IMR-90 (cell line): Measurements from ENCODE around the gene PCCA. TPM values are rescaled to one million over a fixed set of nuclear protein-coding genes. Genes with fewer than 3 reads are reported as not detected.

Source experiments
- ATAC-seq: fragments of 200-7000 bp; cut with Tn5 transposase; 2 replicates; pipeline ENCODE4 v1.9.1; 2020; ENCODE audit warnings: low read depth, mild to moderate bottlenecking, moderate library complexity
- BruUV-seq: library from RNA; stranded (reverse); fragments of 400-500 nt; replicated peaks from 2 replicates; lab custom pipeline; 2021; lab: Mats Ljungman, UMichigan
- CTCF ChIA-PET: fragments of 300-600 bp; formaldehyde crosslinking; extraction: SDS; loops from one replicate; lab custom pipeline; 2021; ENCODE audit warnings: antibody characterized with exemption; lab: Yijun Ruan, JAX
- POLR2A ChIA-PET: fragments of 300-600 bp; sonication (Branson Sonifier 250); formaldehyde crosslinking; loops from one replicate; lab custom pipeline; 2022; ENCODE audit warnings: antibody characterized with exemption; ENCODE audit not compliant: unreplicated experiment; lab: Charles Lee
- DNase-seq: peaks from one replicate; pipeline ENCODE4 v3.0.0; 2013
- H2AFZ ChIP-seq: replicated peaks from 2 replicates; pipeline ENCODE3; 2013; ENCODE audit warnings: low read length, mild to moderate bottlenecking; ENCODE audit not compliant: poor library complexity
- H2AK5ac ChIP-seq: 2 replicates; pipeline ENCODE4 v1.6.1; 2013; ENCODE audit warnings: low read depth, low read length, inconsistent platforms
- H2AK9ac ChIP-seq: replicated peaks from 2 replicates; pipeline ENCODE3; 2013; ENCODE audit warnings: mild to moderate bottlenecking, low read depth, low read length, moderate library complexity; ENCODE audit not compliant: poor library complexity
- H2BK120ac ChIP-seq: 2 replicates; pipeline ENCODE4 v1.6.1; 2013; ENCODE audit warnings: low read depth, low read length, inconsistent platforms
- H2BK15ac ChIP-seq: 3 replicates; pipeline ENCODE4 v1.6.1; 2013; ENCODE audit warnings: low read depth, low read length, inconsistent platforms
- H2BK20ac ChIP-seq: 2 replicates; pipeline ENCODE4 v1.6.1; 2013; ENCODE audit warnings: low read depth, mild to moderate bottlenecking, inconsistent platforms, low read length, moderate library complexity
- H2BK5ac ChIP-seq: 2 replicates; pipeline ENCODE4 v1.6.1; 2013; ENCODE audit warnings: mild to moderate bottlenecking, low read depth, low read length, inconsistent platforms; ENCODE audit not compliant: poor library complexity, severe bottlenecking
- H3K14ac ChIP-seq: replicated peaks from 2 replicates; pipeline ENCODE4 v1.6.1; 2013; ENCODE audit warnings: low read depth, low read length, inconsistent platforms
- H3K18ac ChIP-seq: 2 replicates; pipeline ENCODE4 v1.6.1; 2013; ENCODE audit warnings: low read depth, low read length, control low read depth
- H3K23ac ChIP-seq: 2 replicates; pipeline ENCODE4 v1.6.1; 2013; ENCODE audit warnings: low read depth, low read length, inconsistent platforms
- H3K27ac ChIP-seq: 2 replicates; pipeline ENCODE4 v1.5.1; 2013; ENCODE audit warnings: mild to moderate bottlenecking, control low read depth, low read length; ENCODE audit not compliant: insufficient read depth
- H3K27me3 ChIP-seq: 2 replicates; pipeline ENCODE4 v1.6.1; 2013; ENCODE audit warnings: low read length; ENCODE audit not compliant: control insufficient read depth, insufficient read depth
- H3K36me3 ChIP-seq: 2 replicates; pipeline ENCODE4 v1.6.1; 2013; ENCODE audit warnings: low read length, mixed read lengths; ENCODE audit not compliant: control insufficient read depth, insufficient read depth
- H3K4ac ChIP-seq: 2 replicates; pipeline ENCODE4 v1.6.1; 2013; ENCODE audit warnings: low read depth, low read length, inconsistent platforms
- H3K4me1 ChIP-seq: 2 replicates; pipeline ENCODE4 v1.6.1; 2013; ENCODE audit warnings: low read length, mixed read lengths; ENCODE audit not compliant: control insufficient read depth, insufficient read depth
- H3K4me2 ChIP-seq: 2 replicates; pipeline ENCODE4 v1.6.1; 2013; ENCODE audit warnings: low read depth, mild to moderate bottlenecking, control low read depth, low read length, moderate library complexity
- H3K4me3 ChIP-seq: 2 replicates; pipeline ENCODE4 v1.5.1; 2013; ENCODE audit warnings: low read depth, mild to moderate bottlenecking, control low read depth, low read length, moderate library complexity; ENCODE audit not compliant: insufficient read depth
- H3K56ac ChIP-seq: 2 replicates; pipeline ENCODE4 v1.6.1; 2013; ENCODE audit warnings: low read length, inconsistent platforms; ENCODE audit not compliant: insufficient read depth; ENCODE audit errors: extremely low read depth
- H3K79me1 ChIP-seq, 2 experiments: 2 replicates each; pipeline ENCODE4 v1.6.1; 2013; ENCODE audit warnings: low read length in 2 of 2, inconsistent platforms in 1 of 2, low read depth in 1 of 2
- H3K9ac ChIP-seq: 2 replicates; pipeline ENCODE4 v1.6.1; 2013; ENCODE audit warnings: low read depth, low read length, control low read depth
- H3K9me1 ChIP-seq: 2 replicates; pipeline ENCODE4 v1.6.1; 2013; ENCODE audit warnings: low read length, inconsistent platforms; ENCODE audit not compliant: insufficient read depth
- H3K9me3 ChIP-seq: 2 replicates; pipeline ENCODE4 v1.6.1; 2013; ENCODE audit warnings: low read length; ENCODE audit not compliant: control insufficient read depth, insufficient read depth
- H4K20me1 ChIP-seq: 2 replicates; pipeline ENCODE4 v1.6.1; 2013; ENCODE audit warnings: low read length, inconsistent platforms; ENCODE audit not compliant: insufficient read depth
- H4K5ac ChIP-seq: 2 replicates; pipeline ENCODE4 v1.6.1; 2013; ENCODE audit warnings: mild to moderate bottlenecking, low read depth, low read length, control low read depth
- H4K8ac ChIP-seq, 2 experiments: 2 replicates each; pipeline ENCODE4 v1.6.1; 2013; ENCODE audit warnings: low read depth in 2 of 2, low read length in 2 of 2, control low read depth in 1 of 2, inconsistent platforms in 1 of 2
- H4K91ac ChIP-seq: 2 replicates; pipeline ENCODE4 v1.6.1; 2013; ENCODE audit warnings: low read depth, low read length, inconsistent platforms; ENCODE audit not compliant: insufficient read depth
- CEBPB ChIP-seq: IDR thresholded peaks from 2 replicates; pipeline ENCODE4 v1.6.1; 2012; ENCODE audit warnings: low read depth, low read length, improper control_type of control experiment
- CTCF ChIP-seq: conservative IDR thresholded peaks from 2 replicates; pipeline ENCODE4 v1.5.1; 2012; ENCODE audit warnings: mild to moderate bottlenecking, low read depth, low read length, improper control_type of control experiment
- ELK1 ChIP-seq: fragments of 150-350 bp; IDR thresholded peaks from 2 replicates; pipeline ENCODE4 v1.6.1; 2016; ENCODE audit warnings: low read depth, mild to moderate bottlenecking, low read length, moderate library complexity, borderline replicate concordance
- MAFK ChIP-seq: IDR thresholded peaks from 2 replicates; pipeline ENCODE4 v1.6.1; 2012; ENCODE audit warnings: low read depth, low read length, improper control_type of control experiment
- NFE2L2 ChIP-seq: fragments of 150-350 bp; IDR thresholded peaks from 2 replicates; pipeline ENCODE4 v1.6.1; 2016; ENCODE audit warnings: low read depth, mild to moderate bottlenecking, low read length
- RCOR1 ChIP-seq: IDR thresholded peaks from 2 replicates; pipeline ENCODE4 v1.6.1; 2012; ENCODE audit warnings: mild to moderate bottlenecking, low read length, improper control_type of control experiment; ENCODE audit not compliant: insufficient replicate concordance
- SMC3 ChIP-seq: fragments of 150-350 bp; IDR thresholded peaks from 2 replicates; pipeline ENCODE4 v1.6.1; 2016; ENCODE audit warnings: low read depth, mild to moderate bottlenecking, antibody characterized with exemption, low read length, moderate library complexity
- USF2 ChIP-seq: fragments of 150-350 bp; IDR thresholded peaks from 2 replicates; pipeline ENCODE4 v1.6.1; 2017; ENCODE audit warnings: mild to moderate bottlenecking, antibody characterized with exemption, low read length, low read depth
- WGBS, 2 experiments: methylation state at CpG; one replicate each; pipeline versions ENCODE4 v1.1.5 to v1.1.7; 2013; ENCODE audit warnings: missing lambda C conversion rate in 2 of 2; ENCODE audit not compliant: insufficient read length in 1 of 2; ENCODE audit errors: extremely low coverage in 2 of 2; 5-methylcytosine and 5-hydroxymethylcytosine counted together
- dilution Hi-C: fragments of 300-500 bp; cut with HindIII; formaldehyde crosslinking; loops from one replicate; pipeline ENCODE4 v1.14.3; 2018; ENCODE audit warnings: low sequenced_read_pairs; ENCODE audit not compliant: unreplicated experiment
- in situ Hi-C: fragments of 300-500 bp; cut with MboI; formaldehyde crosslinking; loops from 3 replicates; pipeline ENCODE4 v1.14.3; 2019; ENCODE audit warnings: low sequenced_read_pairs, inconsistent platforms, mixed read lengths
- intact Hi-C: fragments of 100-400 bp; cut with micrococcal nuclease; formaldehyde crosslinking; loops from 2 replicates; pipeline ENCODE4 v1.10.0; 2022
- polyA plus RNA-seq, 3 experiments: library from polyadenylated mRNA; depleted of rRNA; stranded (reverse); fragments of >200 nt; gene quantifications; 2 replicates each; pipeline ENCODE4 v1.2.3, GENCODE V29; 2012; ENCODE audit warnings: low replicate concordance in 1 of 3
- total RNA-seq: library from RNA; depleted of rRNA; stranded (reverse); fragments of >200 nt; gene quantifications from 2 replicates; pipeline ENCODE4 v1.2.3, GENCODE V29; 2012

The PCCA gene
- total and polyA plus RNA-seq, 2 of the 4 experiments (the other 2 are of a cell fraction), result 7.6 to 24.0 TPM

- Histone ChIP-seq H3K4me1 (no peaks in the 10 kb centered on the region; the same call in 1 of the 2 replicates), H3K36me3 (peaks cover 3% of the 10 kb centered on the region; the same call in 1 of the 2 replicates), H2BK120ac (no peak overlapping the region), H2BK5ac (no peak overlapping the region), H3K18ac (no peak overlapping the region), H3K27me3 (no peaks in the 10 kb centered on the region), H3K23ac (no peak overlapping the region), H3K4me3 (no peak overlapping the region), H2AK9ac (no peak overlapping the region), H3K56ac (no peak overlapping the region), H3K14ac (no peak overlapping the region), H3K79me1 (no peaks in the 10 kb centered on the region), H2AFZ (no peak overlapping the region), H2AK5ac (no peak overlapping the region), H3K4me2 (no peak overlapping the region), H4K20me1 (no peaks in the 10 kb centered on the region), H2BK15ac (no peak overlapping the region), H4K5ac (no peak overlapping the region), H3K9me1 (no peaks in the 10 kb centered on the region; the same call in 1 of the 2 replicates), H3K27ac (no peak overlapping the region), H3K9ac (no peak overlapping the region), H3K4ac (no peak overlapping the region), H2BK20ac (no peak overlapping the region), H4K91ac (no peak overlapping the region), H3K9me3 (no peaks in the 10 kb centered on the region), H4K8ac (no peak overlapping the region)
- WGBS, 2 experiments, result no CpG with 5 or more reads among the region's 8 CpGs
- BruUV-seq, result no TSS peak
- intact Hi-C loops, result loop anchor here (5.0 to 10.0 kb wide), 4 partner anchors 174 to 846 kb away; partner anchors contain the start of gene ZIC5
- in situ Hi-C loops, result loop anchor here (10.0 kb wide), 1 partner anchor 864 kb away; no protein-coding TSS in a partner anchor
- POLR2A ChIA-PET, result no interaction called here
- dilution Hi-C loops, result no loop called here
- CTCF ChIA-PET, result interaction anchor here (0.6 kb wide), 1 partner anchor 32 kb away, joined by 3 read pairs; no protein-coding TSS in a partner anchor
- TF ChIP-seq USF2 (no peak), MAFK (0 out of 2 replicates have a peak, but pooled peaks have one; percentile 19), RCOR1 (no peak), ELK1 (no peak), CTCF (no peak), SMC3 (no peak), CEBPB (peak; percentile 67; the same call in 1 of the 2 replicates), NFE2L2 (peak; percentile 87)
- ATAC-seq, result no peak
- DNase-seq, result no peak
These were observed 429.6 kb downstream of the PCCA start for GRCh38 chr13:100518394-100519062.
